IPS-18a (cell line): ENCODE measurements around the gene CBFA2T3.

Experiments used
- H3K27ac ChIP-seq: one replicate; pipeline ENCODE4 v1.5.1; 2013; ENCODE audit warnings: low read length
- H3K27me3 ChIP-seq: one replicate; pipeline ENCODE4 v1.6.1; 2013; ENCODE audit warnings: mild to moderate bottlenecking, low read length; ENCODE audit not compliant: control insufficient read depth, insufficient read depth
- H3K36me3 ChIP-seq: one replicate; pipeline ENCODE4 v1.6.1; 2013; ENCODE audit warnings: low read depth, low read length; ENCODE audit not compliant: control insufficient read depth
- H3K4me1 ChIP-seq: one replicate; pipeline ENCODE4 v1.6.1; 2013; ENCODE audit warnings: low read depth, low read length; ENCODE audit not compliant: control insufficient read depth
- H3K4me3 ChIP-seq: one replicate; pipeline ENCODE4 v1.5.1; 2013; ENCODE audit warnings: low read length
- H3K9ac ChIP-seq: one replicate; pipeline ENCODE4 v1.6.1; 2013; ENCODE audit warnings: mild to moderate bottlenecking, low read length, moderate library complexity
- H3K9me3 ChIP-seq: one replicate; pipeline ENCODE4 v1.6.1; 2013; ENCODE audit warnings: low read depth, low read length; ENCODE audit not compliant: control insufficient read depth

The CBFA2T3 gene

DNA sequence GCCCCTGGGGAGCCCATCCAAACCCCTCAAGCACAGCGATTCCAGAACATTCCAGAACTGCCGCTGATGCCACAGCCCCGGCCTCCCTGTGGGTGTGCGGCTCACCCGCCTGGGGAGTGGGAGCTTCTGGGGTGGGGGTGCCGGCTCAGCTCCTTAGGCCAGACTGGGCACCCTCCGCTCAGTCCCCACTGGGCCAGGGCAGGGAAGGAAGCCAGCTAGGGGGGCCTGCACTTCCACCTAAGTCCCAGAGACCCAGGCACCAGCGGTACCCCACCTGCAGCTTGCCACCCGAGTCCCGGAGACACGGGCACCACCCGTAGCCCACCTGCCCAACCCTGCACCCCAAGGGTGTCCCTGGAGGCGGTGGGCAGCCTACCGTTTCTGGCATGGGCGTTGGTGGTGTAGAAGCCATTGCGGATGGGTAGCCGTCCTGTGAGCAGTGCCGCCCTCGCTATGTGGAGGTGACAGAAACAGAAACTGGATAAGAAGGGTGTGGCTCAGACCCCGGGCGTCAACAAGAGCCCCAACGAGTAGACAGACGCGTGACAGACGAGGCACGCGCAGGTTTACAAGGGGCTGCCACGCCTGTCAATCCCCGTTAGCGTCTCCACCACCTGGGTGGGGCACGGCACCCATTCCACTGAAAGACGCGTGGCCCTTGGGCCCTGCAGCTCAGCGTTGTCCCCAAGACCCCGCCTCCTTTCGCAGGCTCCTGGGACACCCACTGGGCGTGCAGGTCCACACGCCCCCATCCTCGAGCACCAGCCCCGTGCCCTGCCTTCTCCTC is 135.3 kb downstream of the CBFA2T3 start:
- no peak overlapping the region for H3K27ac ChIP-seq
- no peaks in the 10 kb centered on the region for H3K27me3 ChIP-seq
- H3K9ac ChIP-seq = no peak overlapping the region
- H3K4me1 ChIP-seq = no peaks in the 10 kb centered on the region
- H3K4me3 ChIP-seq = no peak overlapping the region
- no peaks in the 10 kb centered on the region for H3K9me3 ChIP-seq
- no peaks in the 10 kb centered on the region for H3K36me3 ChIP-seq

DNA sequence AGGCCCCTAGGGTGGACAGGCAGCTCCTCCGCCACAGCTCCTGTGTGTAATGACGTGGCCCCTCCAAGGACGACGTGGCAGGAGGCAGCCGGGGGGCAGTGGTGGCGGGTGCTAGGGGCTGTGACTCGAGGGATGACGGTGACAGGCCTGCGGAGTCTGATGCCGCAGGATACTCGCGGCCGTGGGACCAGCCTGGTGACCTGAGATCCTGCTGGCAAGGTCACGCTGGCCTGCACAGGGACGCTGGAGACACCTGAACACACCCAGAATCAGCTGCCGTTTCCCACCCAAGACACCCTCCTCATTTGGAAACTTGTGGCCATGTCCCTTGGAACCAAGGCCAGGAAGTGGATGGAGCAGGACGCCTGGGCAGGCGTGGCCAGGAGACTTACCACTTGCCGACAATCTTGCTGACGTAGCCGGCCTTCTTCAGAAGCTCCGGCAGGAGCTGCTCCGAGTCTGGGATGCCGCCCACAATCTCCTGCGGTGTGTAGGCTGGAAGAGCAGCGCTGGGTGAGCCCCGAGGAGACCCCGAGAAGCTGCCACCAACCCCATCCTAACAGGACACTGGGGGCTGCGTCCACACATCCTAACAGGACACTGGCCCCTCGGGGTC is 136.3 kb downstream of the CBFA2T3 start:
- H3K4me3 ChIP-seq = no peak overlapping the region
- H3K36me3 ChIP-seq = no peaks in the 10 kb centered on the region
- H3K4me1 ChIP-seq = no peaks in the 10 kb centered on the region
- H3K9me3 ChIP-seq = no peaks in the 10 kb centered on the region
- H3K27ac ChIP-seq = no peak overlapping the region
- no peaks in the 10 kb centered on the region for H3K27me3 ChIP-seq
- no peak overlapping the region for H3K9ac ChIP-seq

- no peaks in the 10 kb centered on the region for H3K36me3 ChIP-seq
- H3K4me1 ChIP-seq = no peaks in the 10 kb centered on the region
- no peaks in the 10 kb centered on the region for H3K27me3 ChIP-seq
- no peak overlapping the region for H3K4me3 ChIP-seq
- no peak overlapping the region for H3K9ac ChIP-seq
- no peaks in the 10 kb centered on the region for H3K9me3 ChIP-seq
- H3K27ac ChIP-seq = no peak overlapping the region
Measured at GRCh38 chr16:88839745-88840599, 137.0 kb downstream of the CBFA2T3 start.

- Histone ChIP-seq H3K9me3 (no peaks in the 10 kb centered on the region), H3K36me3 (no peaks in the 10 kb centered on the region), H3K4me3 (no peak overlapping the region), H3K9ac (no peak overlapping the region), H3K27ac (no peak overlapping the region), H3K4me1 (no peaks in the 10 kb centered on the region), H3K27me3 (no peaks in the 10 kb centered on the region)
Measured at GRCh38 chr16:88839026-88839529, 137.9 kb downstream of the CBFA2T3 start.

DNA sequence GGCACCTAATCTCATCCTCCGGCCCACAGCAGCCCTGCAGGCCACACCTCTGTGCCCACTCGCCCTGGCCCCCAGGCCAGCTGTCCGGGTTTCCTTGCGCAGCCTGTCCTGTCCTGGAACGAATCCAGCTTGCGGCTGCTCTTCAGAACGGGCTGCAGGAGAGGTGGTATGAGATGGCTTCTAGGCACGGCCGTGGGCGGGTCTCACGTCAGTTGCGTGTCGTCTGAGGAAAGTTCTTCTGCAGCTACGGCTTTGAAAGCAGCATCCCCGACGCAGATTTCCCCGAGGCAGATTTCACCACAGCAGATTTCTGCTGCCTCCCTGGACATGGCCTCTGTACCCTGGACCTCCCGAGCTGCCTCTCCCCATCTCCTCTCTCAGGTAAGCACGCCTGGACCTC is 138.4 kb downstream of the CBFA2T3 start:
- Histone ChIP-seq H3K9me3 (no peaks in the 10 kb centered on the region), H3K36me3 (no peaks in the 10 kb centered on the region), H3K27me3 (no peaks in the 10 kb centered on the region), H3K4me1 (no peaks in the 10 kb centered on the region), H3K4me3 (no peak overlapping the region), H3K9ac (no peak overlapping the region), H3K27ac (no peak overlapping the region)

GRCh38 chr16:88837806-88838205 is 139.2 kb downstream of the CBFA2T3 start:
- H3K27ac ChIP-seq = no peak overlapping the region
- no peaks in the 10 kb centered on the region for H3K4me1 ChIP-seq
- H3K36me3 ChIP-seq = no peaks in the 10 kb centered on the region
- H3K27me3 ChIP-seq = no peaks in the 10 kb centered on the region
- no peak overlapping the region for H3K9ac ChIP-seq
- H3K4me3 ChIP-seq = no peak overlapping the region
- H3K9me3 ChIP-seq = no peaks in the 10 kb centered on the region

- Histone ChIP-seq H3K27ac (no peak overlapping the region), H3K9ac (no peak overlapping the region), H3K4me3 (no peak overlapping the region), H3K27me3 (no peaks in the 10 kb centered on the region), H3K9me3 (no peaks in the 10 kb centered on the region), H3K36me3 (no peaks in the 10 kb centered on the region), H3K4me1 (no peaks in the 10 kb centered on the region)
Measured at GRCh38 chr16:88836791-88837190, 140.2 kb downstream of the CBFA2T3 start.

DNA sequence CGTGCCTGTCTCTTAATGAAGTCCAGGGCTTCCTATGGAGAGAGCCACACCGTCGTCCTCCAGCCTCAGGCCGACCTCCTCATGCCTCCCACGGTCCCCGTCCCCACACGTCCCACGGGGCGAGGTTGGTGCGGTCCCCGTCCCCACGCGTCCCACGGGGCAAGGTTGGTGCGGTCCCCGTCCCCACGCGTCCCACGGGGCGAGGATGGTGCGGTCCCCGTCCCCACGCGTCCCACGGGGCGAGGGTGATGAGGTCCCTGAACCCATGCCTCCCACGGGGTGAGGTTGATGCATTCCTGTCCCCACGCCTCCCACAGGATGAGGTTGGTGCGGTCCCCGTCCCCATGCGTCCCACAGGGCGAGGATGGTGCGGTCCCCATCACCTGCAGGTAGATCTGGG is 141.2 kb downstream of the CBFA2T3 start:
- H3K4me3 ChIP-seq = no peak overlapping the region
- H3K4me1 ChIP-seq = no peaks in the 10 kb centered on the region
- no peaks in the 10 kb centered on the region for H3K36me3 ChIP-seq

GRCh38 chr16:88835383-88835782 is 141.6 kb downstream of the CBFA2T3 start:
- no peaks in the 10 kb centered on the region for H3K27me3 ChIP-seq
- H3K4me3 ChIP-seq = no peak overlapping the region
- no peaks in the 10 kb centered on the region for H3K36me3 ChIP-seq
- H3K27ac ChIP-seq = no peak overlapping the region
- no peaks in the 10 kb centered on the region for H3K4me1 ChIP-seq
- no peaks in the 10 kb centered on the region for H3K9me3 ChIP-seq
- H3K9ac ChIP-seq = no peak overlapping the region

More for the DNA sequence above, 141.2 kb downstream of the CBFA2T3 start:
- no peaks in the 10 kb centered on the region for H3K27me3 ChIP-seq
- no peaks in the 10 kb centered on the region for H3K9me3 ChIP-seq
- no peak overlapping the region for H3K27ac ChIP-seq
- no peak overlapping the region for H3K9ac ChIP-seq

DNA sequence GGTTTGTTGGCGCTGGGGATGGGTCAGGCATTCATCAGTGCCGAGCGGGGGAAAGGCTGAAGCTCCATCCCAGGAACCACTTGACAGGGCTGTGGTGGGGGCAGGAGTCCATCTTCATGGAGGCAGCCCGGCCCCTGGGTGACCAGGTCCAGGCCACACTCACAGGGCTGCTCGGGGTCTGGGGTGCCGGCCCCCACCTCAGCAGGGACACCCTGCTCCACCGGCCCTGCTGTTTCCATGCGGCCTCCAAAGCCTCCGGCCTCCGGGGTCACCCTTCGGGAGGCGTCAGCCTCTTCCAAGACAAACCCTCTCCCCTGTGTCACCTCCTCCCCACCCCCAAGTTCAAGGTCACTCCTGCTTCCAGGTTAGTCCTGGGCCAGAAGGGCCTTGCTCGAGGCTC is 142.3 kb downstream of the CBFA2T3 start:
- Histone ChIP-seq H3K36me3 (no peaks in the 10 kb centered on the region), H3K9ac (no peak overlapping the region), H3K4me3 (no peak overlapping the region), H3K27ac (no peak overlapping the region), H3K4me1 (no peaks in the 10 kb centered on the region), H3K27me3 (no peaks in the 10 kb centered on the region), H3K9me3 (no peaks in the 10 kb centered on the region)

DNA sequence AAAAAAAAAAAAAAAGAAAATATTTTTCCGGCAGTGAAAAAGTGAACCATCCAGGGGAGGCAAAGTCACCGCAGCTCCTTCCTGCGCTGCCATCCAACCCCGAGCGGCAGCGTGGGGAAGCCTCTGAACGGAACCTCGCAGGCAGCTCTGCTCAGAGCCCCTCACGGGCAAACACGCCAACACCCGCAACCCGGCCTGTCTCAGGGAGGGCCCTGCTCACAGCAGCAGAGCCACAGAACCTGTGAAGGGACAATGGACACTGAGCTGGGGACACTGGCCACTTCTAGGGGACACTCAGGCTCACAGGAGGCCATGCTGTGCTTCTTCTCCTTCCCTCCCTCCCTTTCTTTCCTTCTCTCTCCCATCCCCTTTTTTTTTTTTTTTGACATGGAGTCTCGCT is 143.9 kb downstream of the CBFA2T3 start:
- Histone ChIP-seq H3K27me3 (no peaks in the 10 kb centered on the region), H3K36me3 (no peaks in the 10 kb centered on the region), H3K4me1 (no peaks in the 10 kb centered on the region), H3K9me3 (no peaks in the 10 kb centered on the region), H3K9ac (no peak overlapping the region), H3K4me3 (no peak overlapping the region), H3K27ac (no peak overlapping the region)
